H1 (cell line): ENCODE data around the gene HDAC2. TPM values are rescaled to one million over a fixed set of nuclear protein-coding genes. Genes with fewer than 3 reads are reported as not detected.

Experiments used
- CTCF ChIA-PET: fragments of 300-600 bp; sonication (Branson Sonifier 250); formaldehyde crosslinking; loops from one replicate; lab custom pipeline; 2021; ENCODE audit not compliant: partially characterized antibody; lab: Charles Lee
- POLR2A ChIA-PET: fragments of 300-600 bp; sonication (Branson Sonifier 250); formaldehyde crosslinking; loops from one replicate; lab custom pipeline; 2021; ENCODE audit warnings: inconsistent platforms; ENCODE audit not compliant: partially characterized antibody; lab: Charles Lee
- DNase-seq, 2 experiments: peaks; one replicate each; pipeline versions ENCODE4 v3.0.0 to v3.0.0-alpha.2; 2010 to 2022; ENCODE audit warnings: low spot score in 2 of 2, low read depth in 1 of 2, mixed read lengths in 1 of 2
- FAIRE-seq: peaks from 2 replicates; lab custom pipeline; 2011; peaks lifted over from hg19 to GRCh38; lab: Jason Lieb, UNC
- H2AFZ ChIP-seq: 2 replicates; pipeline ENCODE4 v1.8.1; 2012; ENCODE audit warnings: low read length, inconsistent platforms
- H2AK5ac ChIP-seq: 2 replicates; pipeline ENCODE4 v1.6.1; 2013; ENCODE audit warnings: low read depth, low read length
- H2BK120ac ChIP-seq: replicated peaks from 2 replicates; pipeline ENCODE3; 2013; ENCODE audit warnings: low read depth, low read length, inconsistent platforms
- H2BK12ac ChIP-seq: 2 replicates; pipeline ENCODE4 v1.6.1; 2013; ENCODE audit warnings: low read depth, low read length
- H2BK15ac ChIP-seq: 2 replicates; pipeline ENCODE4 v1.6.1; 2013; ENCODE audit warnings: low read length
- H2BK20ac ChIP-seq: 2 replicates; pipeline ENCODE4 v1.6.1; 2013; ENCODE audit warnings: low read length
- H2BK5ac ChIP-seq: 2 replicates; pipeline ENCODE4 v1.6.1; 2013; ENCODE audit warnings: low read depth, low read length
- H3K14ac ChIP-seq: 2 replicates; pipeline ENCODE4 v1.6.1; 2013; ENCODE audit warnings: inconsistent platforms; ENCODE audit not compliant: insufficient read length
- H3K18ac ChIP-seq: 2 replicates; pipeline ENCODE4 v1.6.1; 2013; ENCODE audit warnings: low read length; ENCODE audit errors: extremely low read depth
- H3K23ac ChIP-seq: 2 replicates; pipeline ENCODE4 v1.6.1; 2013; ENCODE audit warnings: inconsistent platforms; ENCODE audit not compliant: insufficient read length
- H3K23me2 ChIP-seq: 2 replicates; pipeline ENCODE4 v1.6.1; 2013; ENCODE audit warnings: low read depth, low read length
- H3K27ac ChIP-seq: 2 replicates; pipeline ENCODE4 v1.6.1; 2011; ENCODE audit warnings: low read depth, low read length, inconsistent platforms
- H3K27me3 ChIP-seq, 4 experiments: replicated peaks in 1 of 4; 1 replicate in 1 of 4; 2 replicates in 3 of 4; pipeline versions ENCODE4 v1.6.1 to v1.8.1; 2011 to 2013; ENCODE audit warnings: low read length in 3 of 4, mild to moderate bottlenecking in 3 of 4, inconsistent platforms in 2 of 4, mixed read lengths in 2 of 4, moderate library complexity in 1 of 4; ENCODE audit not compliant: control insufficient read depth in 3 of 4, insufficient read depth in 3 of 4; ENCODE audit errors: extremely low read depth in 1 of 4
- H3K36me3 ChIP-seq, 4 experiments: 2 replicates each; pipeline versions ENCODE4 v1.6.1 to v1.8.1; 2011 to 2013; ENCODE audit warnings: mild to moderate bottlenecking in 4 of 4, low read length in 3 of 4, moderate library complexity in 2 of 4, control low read depth in 1 of 4, inconsistent platforms in 1 of 4; ENCODE audit not compliant: insufficient read depth in 4 of 4, control insufficient read depth in 2 of 4
- H3K4ac ChIP-seq: replicated peaks from 2 replicates; pipeline ENCODE3; 2013; ENCODE audit warnings: low read length, low read depth, mixed read lengths, inconsistent platforms; ENCODE audit not compliant: insufficient read length
- H3K4me1 ChIP-seq, 4 experiments: replicated peaks in 1 of 4; 1 replicate in 1 of 4; 2 replicates in 3 of 4; pipeline versions ENCODE4 v1.6.1 to v1.8.1; 2011 to 2013; ENCODE audit warnings: low read length in 3 of 4, inconsistent platforms in 2 of 4, mixed read lengths in 1 of 4; ENCODE audit not compliant: insufficient read depth in 4 of 4, control insufficient read depth in 3 of 4
- H3K4me2 ChIP-seq, 2 experiments: 2 replicates each; pipeline versions ENCODE4 v1.6.1 to v1.8.1; 2011 to 2013; ENCODE audit warnings: low read depth in 2 of 2, low read length in 2 of 2, control low read depth in 1 of 2, inconsistent platforms in 1 of 2, mild to moderate bottlenecking in 1 of 2; ENCODE audit not compliant: insufficient read depth in 1 of 2
- H3K4me3 ChIP-seq, 4 experiments: fragments of 200-600, 300-600 bp in 1 of 4; sonication (generic), shearing (Covaris generic), sonication (Bioruptor Twin) in 1 of 4; 2 replicates each; pipeline versions ENCODE4 v1.5.1 to v1.8.1; 2011 to 2016; ENCODE audit warnings: low read length in 4 of 4, low read depth in 3 of 4, control low read depth in 2 of 4, inconsistent platforms in 2 of 4, mild to moderate bottlenecking in 2 of 4, mixed read lengths in 1 of 4, moderate library complexity in 1 of 4; ENCODE audit not compliant: insufficient read depth in 2 of 4; ENCODE audit errors: extremely low read depth in 1 of 4
- H3K56ac ChIP-seq: replicated peaks from 2 replicates; pipeline ENCODE3; 2013; ENCODE audit warnings: low read depth, mild to moderate bottlenecking, mixed read lengths, low read length, inconsistent platforms; ENCODE audit not compliant: insufficient read length
- H3K79me1 ChIP-seq: 2 replicates; pipeline ENCODE4 v1.6.1; 2013; ENCODE audit warnings: low read depth, low read length, control low read depth
- H3K79me2 ChIP-seq, 2 experiments: 2 replicates each; pipeline versions ENCODE4 v1.6.1 to v1.8.1; 2012 to 2013; ENCODE audit warnings: low read length in 2 of 2, mild to moderate bottlenecking in 2 of 2, inconsistent platforms in 1 of 2; ENCODE audit not compliant: insufficient read depth in 2 of 2, control insufficient read depth in 1 of 2
- H3K9ac ChIP-seq, 4 experiments: replicated peaks in 1 of 4; 1 replicate in 1 of 4; 2 replicates in 3 of 4; pipeline versions ENCODE4 v1.6.1 to v1.8.1; 2011 to 2013; ENCODE audit warnings: low read depth in 3 of 4, low read length in 3 of 4, control low read depth in 2 of 4, mild to moderate bottlenecking in 2 of 4, moderate library complexity in 2 of 4, inconsistent platforms in 1 of 4; ENCODE audit errors: extremely low read depth in 1 of 4
- H3K9me3 ChIP-seq, 2 experiments: 2 replicates each; pipeline versions ENCODE4 v1.6.1 to v1.8.1; 2012 to 2013; ENCODE audit warnings: mild to moderate bottlenecking in 2 of 2, moderate library complexity in 2 of 2, control low read depth in 1 of 2, inconsistent platforms in 1 of 2, low read depth in 1 of 2, low read length in 1 of 2, mixed read lengths in 1 of 2; ENCODE audit not compliant: insufficient read depth in 2 of 2
- H4K20me1 ChIP-seq, 2 experiments: replicated peaks in 1 of 2; 2 replicates each; pipeline versions ENCODE3 to v1.8.1; 2011 to 2013; ENCODE audit warnings: inconsistent platforms in 2 of 2, low read length in 2 of 2, mild to moderate bottlenecking in 1 of 2; ENCODE audit not compliant: insufficient read depth in 2 of 2, control insufficient read depth in 1 of 2
- H4K5ac ChIP-seq: 2 replicates; pipeline ENCODE4 v1.6.1; 2013; ENCODE audit warnings: low read length, low read depth, mixed read lengths, inconsistent platforms; ENCODE audit not compliant: insufficient read length
- H4K8ac ChIP-seq: 2 replicates; pipeline ENCODE4 v1.8.0; 2013; ENCODE audit warnings: mild to moderate bottlenecking, moderate library complexity, low read length, inconsistent platforms; ENCODE audit not compliant: insufficient read depth; ENCODE audit errors: extremely low read depth
- H4K91ac ChIP-seq: replicated peaks from 2 replicates; pipeline ENCODE3; 2013; ENCODE audit warnings: low read length, mixed read lengths, inconsistent platforms; ENCODE audit not compliant: insufficient read length
- CHD2 ChIP-seq: IDR thresholded peaks from 2 replicates; pipeline ENCODE4 v1.6.1; 2012; ENCODE audit warnings: low read length, improper control_type of control experiment
- EP300 ChIP-seq, 2 experiments: IDR thresholded peaks; 1 replicate in 1 of 2; 2 replicates in 1 of 2; pipeline ENCODE4 v1.6.1; 2011 to 2012; ENCODE audit warnings: low read depth in 2 of 2, low read length in 2 of 2, mild to moderate bottlenecking in 2 of 2, borderline replicate concordance in 1 of 2, inconsistent platforms in 1 of 2, moderate library complexity in 1 of 2
- PHF8 ChIP-seq: fragments of 200-600 bp; sonication (generic); conservative IDR thresholded peaks from 2 replicates; pipeline ENCODE4 v1.7.1; 2012; ENCODE audit warnings: low read depth, mild to moderate bottlenecking, inconsistent platforms, low read length, moderate library complexity
- SIRT6 ChIP-seq: IDR thresholded peaks from one replicate; pipeline ENCODE4 v1.7.1; 2012; ENCODE audit warnings: low read length, inconsistent platforms
- TAF7 ChIP-seq: optimal IDR thresholded peaks from 2 replicates; pipeline ENCODE3; 2011; ENCODE audit warnings: low read depth, mild to moderate bottlenecking, inconsistent platforms, low read length, moderate library complexity, borderline replicate concordance
- WGBS, 2 experiments: shearing (Covaris generic) in 1 of 2; methylation state at CpG; one replicate each; pipeline versions ENCODE4 v1.1.6 to v1.1.7; 2013 to 2015; ENCODE audit warnings: low lambda C conversion rate in 2 of 2, mixed read lengths in 2 of 2, inconsistent platforms in 1 of 2, low coverage in 1 of 2, missing lambda C conversion rate in 1 of 2; ENCODE audit not compliant: insufficient replicate concordance in 2 of 2, insufficient coverage in 1 of 2, insufficient read length in 1 of 2; ENCODE audit errors: extremely low coverage in 1 of 2, missing lambda C conversion rate in 1 of 2; 5-methylcytosine and 5-hydroxymethylcytosine counted together
- polyA plus RNA-seq, 7 experiments: library from polyadenylated mRNA; depleted of rRNA in 3 of 7; stranded (reverse) in 5 of 7; unstranded in 2 of 7; fragments of >200 nt in 5 of 7; fragments of 200-250 nt in 2 of 7; gene quantifications; 1 replicate in 5 of 7; 2 replicates in 1 of 7; 4 replicates in 1 of 7; pipeline versions ENCODE4 v1.2.1 to v1.2.3, GENCODE V29; 2011 to 2013; ENCODE audit warnings: missing spikeins in 2 of 7, mixed read lengths in 2 of 7
- total RNA-seq: library from RNA; stranded (reverse); fragmentation: NEBNext Ultra II Directional; extraction: Animal tissue kit (Norgen Biotek cat#: 25700); gene quantifications from 2 replicates; pipeline ENCODE4 v1.2.1, GENCODE V29; 2021

The HDAC2 gene
- total and polyA plus RNA-seq, 2 of the 8 experiments (the other 6 are each of a cell fraction or from before 2014, with no cell fraction given) = 323 to 374 TPM

DNA sequence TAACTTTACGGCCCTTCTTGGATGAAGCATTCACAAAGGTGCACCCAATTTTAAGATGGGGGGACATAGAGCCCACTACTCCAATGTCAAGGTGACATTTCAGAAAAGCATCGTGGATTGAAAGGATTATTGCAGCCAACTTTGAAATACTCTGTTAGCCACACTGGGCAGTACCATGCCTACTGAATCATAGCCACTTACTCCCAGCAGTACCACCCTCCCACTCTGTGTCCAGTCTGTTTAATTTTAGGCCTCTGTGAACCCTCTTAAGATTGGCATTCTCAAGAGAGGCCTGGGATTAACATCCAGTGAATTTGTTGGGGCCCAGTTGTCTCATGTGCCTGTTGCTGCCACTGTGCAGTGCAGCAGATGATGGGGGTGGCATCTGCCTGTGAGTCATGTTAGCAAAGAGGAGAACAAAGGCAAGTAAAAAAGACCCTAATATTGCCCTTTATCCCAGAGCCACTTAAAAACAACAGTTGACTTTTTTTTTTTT, 11.2 kb upstream of the HDAC2 start:
- H2BK120ac ChIP-seq = no peak overlapping the region
- H2BK12ac ChIP-seq = no peak overlapping the region
- H3K27ac ChIP-seq = no peak overlapping the region
- no peak overlapping the region for H3K9ac ChIP-seq
- no peak overlapping the region for H2AK5ac ChIP-seq
- H3K4ac ChIP-seq = no peak overlapping the region
- H3K9me3 ChIP-seq = no peaks in the 10 kb centered on the region
- H4K8ac ChIP-seq = no peak overlapping the region
- H3K14ac ChIP-seq = no peak overlapping the region
- no peak overlapping the region for H2BK20ac ChIP-seq
- no peaks in the 10 kb centered on the region; a peak in 1 of 7 replicates for H3K4me1 ChIP-seq
- H4K91ac ChIP-seq = no peak overlapping the region
- H2AFZ ChIP-seq = no peak overlapping the region
- H3K18ac ChIP-seq = no peak overlapping the region
- H2BK15ac ChIP-seq = no peak overlapping the region
- FAIRE-seq (no peak), DNase-seq (no peak)
- no peaks in the 10 kb centered on the region for H3K79me2 ChIP-seq
- POLR2A ChIA-PET = no interaction called here
- no peak overlapping the region for H3K4me3 ChIP-seq
- CTCF ChIA-PET = interaction anchor here (1.3 to 2.3 kb wide), 3 partner anchors 122 to 361 kb away, joined by 6 to 9 read pairs (median 7); partner anchors contain the start of gene HS3ST5
- H4K20me1 ChIP-seq = no peaks in the 10 kb centered on the region
- no peak overlapping the region for H3K23ac ChIP-seq
- WGBS, 2 experiments = 85% methylated on average over 2 of the region's 2 CpGs; no CpG with 5 or more reads in 1 of the 2 experiments
- H3K79me1 ChIP-seq = no peaks in the 10 kb centered on the region; the same call in 1 of the 2 replicates
- H3K36me3 ChIP-seq = no peaks in the 10 kb centered on the region
- H4K5ac ChIP-seq = no peak overlapping the region
- no peak overlapping the region for H3K4me2 ChIP-seq
- H3K23me2 ChIP-seq = no peaks in the 10 kb centered on the region
- no peak overlapping the region for H3K56ac ChIP-seq
- H2BK5ac ChIP-seq = no peak overlapping the region
- TF ChIP-seq SIRT6 (no peak), PHF8 (no peak), CHD2 (no peak), EP300 (IDR thresholded peaks at IDR 0.05; ENCODE audit: borderline replicate concordance in 1 of 2, low read depth in 2 of 2, low read length in 2 of 2) (no peak), TAF7 (no peak)
- no peaks in the 10 kb centered on the region for H3K27me3 ChIP-seq
